OCI-LY1 (cell line): ENCODE data around the gene ZNF624.

Source experiments
- H2AFZ ChIP-seq: fragments of 200-600 bp; sonication (generic), shearing (Covaris generic); 2 replicates; pipeline ENCODE4 v1.6.0; 2014; ENCODE audit warnings: antibody characterized with exemption, mild to moderate bottlenecking, low read length
- H3F3A ChIP-seq: fragments of 200-600 bp; sonication (generic), shearing (Covaris generic); 2 replicates; pipeline ENCODE4 v1.6.0; 2014; ENCODE audit warnings: mild to moderate bottlenecking, antibody characterized with exemption, low read length, moderate library complexity; ENCODE audit not compliant: insufficient read depth
- H3K27ac ChIP-seq: fragments of 200-600 bp; sonication (generic); 2 replicates; pipeline ENCODE4 v1.5.1; 2014; ENCODE audit warnings: low read length, mixed run types, mild to moderate bottlenecking, low read depth; ENCODE audit not compliant: poor library complexity, severe bottlenecking
- H3K27me3 ChIP-seq: fragments of 200-600 bp; sonication (generic); 2 replicates; pipeline ENCODE4 v1.6.0; 2014; ENCODE audit warnings: antibody characterized with exemption, mild to moderate bottlenecking, low read length, moderate library complexity; ENCODE audit not compliant: insufficient read depth
- H3K36me3 ChIP-seq: fragments of 200-600 bp; sonication (generic); 2 replicates; pipeline ENCODE4 v1.6.1; 2014; ENCODE audit warnings: mild to moderate bottlenecking, antibody characterized with exemption, low read length, moderate library complexity, mixed read lengths; ENCODE audit not compliant: insufficient read depth
- H3K4me1 ChIP-seq: fragments of 200-600 bp; sonication (generic); 2 replicates; pipeline ENCODE4 v1.5.1; 2014; ENCODE audit warnings: mild to moderate bottlenecking, low read length, moderate library complexity; ENCODE audit not compliant: insufficient read depth, severe bottlenecking
- H3K4me2 ChIP-seq: fragments of 200-600 bp; sonication (generic), shearing (Covaris generic); 2 replicates; pipeline ENCODE4 v1.6.1; 2014; ENCODE audit warnings: low read length
- H3K4me3 ChIP-seq: fragments of 200-600 bp; sonication (generic); 2 replicates; pipeline ENCODE4 v1.5.1; 2014; ENCODE audit warnings: low read length, low read depth, mild to moderate bottlenecking, mixed read lengths; ENCODE audit not compliant: poor library complexity, severe bottlenecking
- H3K79me2 ChIP-seq: fragments of 200-600 bp; shearing (Covaris generic); 2 replicates; pipeline ENCODE4 v1.6.1; 2016; ENCODE audit warnings: mixed run types, low read length, mixed read lengths; ENCODE audit not compliant: insufficient read depth
- H3K9ac ChIP-seq: fragments of 200-600 bp; sonication (generic), shearing (Covaris generic); 2 replicates; pipeline ENCODE4 v1.6.1; 2014; ENCODE audit warnings: mild to moderate bottlenecking, low read length, mixed read lengths
- H3K9me2 ChIP-seq: fragments of 200-600 bp; sonication (generic), shearing (Covaris generic); 2 replicates; pipeline ENCODE4 v1.6.1; 2014; ENCODE audit warnings: low read depth, mild to moderate bottlenecking, low read length, mixed read lengths
- H3K9me3 ChIP-seq: fragments of 200-600 bp; shearing (Covaris generic); 2 replicates; pipeline ENCODE4 v1.6.1; 2014; ENCODE audit warnings: low read length, mixed read lengths
- H4K20me1 ChIP-seq: fragments of 200-600 bp; sonication (generic), shearing (Covaris generic); 2 replicates; pipeline ENCODE4 v1.6.0; 2016; ENCODE audit warnings: mild to moderate bottlenecking, low read length; ENCODE audit not compliant: insufficient read depth
- EZH2 ChIP-seq: fragments of 200-600 bp; sonication (generic), shearing (Covaris generic); IDR thresholded peaks from 2 replicates; pipeline ENCODE4 v1.8.0; 2017; ENCODE audit warnings: borderline replicate concordance, mixed run types, mild to moderate bottlenecking, antibody characterized with exemption, low read length, moderate library complexity, mixed read lengths
- TF ChIP-seq, protein P1 (sequence below): fragments of 200-600 bp; sonication (generic), shearing (Covaris generic); IDR thresholded peaks from 2 replicates; pipeline ENCODE4 v1.5.1; 2017; ENCODE audit warnings: mild to moderate bottlenecking, antibody characterized with exemption, low read length, moderate library complexity, mixed read lengths

ZNF624 gene

DNA sequence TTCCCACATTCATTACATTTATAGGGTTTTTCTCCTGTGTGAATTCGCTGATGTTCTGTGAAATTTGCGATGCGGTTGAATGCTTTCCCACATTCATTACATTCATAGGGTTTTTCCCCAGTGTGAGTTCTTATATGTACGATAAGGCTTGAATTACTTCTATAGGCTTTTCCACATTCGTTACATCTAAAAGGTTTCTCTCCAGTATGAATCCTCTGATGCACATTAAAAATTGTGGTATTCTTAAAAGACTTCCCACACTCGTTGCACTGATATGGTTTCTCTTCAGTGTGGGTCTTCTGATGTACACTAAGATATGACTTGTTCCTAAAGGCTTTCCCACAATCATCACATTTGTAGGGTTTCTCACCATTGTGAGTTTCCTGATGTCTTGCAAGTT is 30.4 kb downstream of the ZNF624 start:
- no peak overlapping the region for H3K4me2 ChIP-seq
- H3K27me3 ChIP-seq: no peaks in the 10 kb centered on the region
- no peak overlapping the region for H3K4me3 ChIP-seq
- H3K79me2 ChIP-seq: no peaks in the 10 kb centered on the region
- no peaks in the 10 kb centered on the region for H3K4me1 ChIP-seq
- H3K9ac ChIP-seq: no peak overlapping the region
- no peaks in the 10 kb centered on the region for H3K9me2 ChIP-seq
- H4K20me1 ChIP-seq: no peaks in the 10 kb centered on the region
- no peak overlapping the region for H3K27ac ChIP-seq
- H3K9me3 ChIP-seq: peaks cover 52% of the 10 kb centered on the region
- TF ChIP-seq EZH2: no peak
- TF ChIP-seq, protein P1, sequence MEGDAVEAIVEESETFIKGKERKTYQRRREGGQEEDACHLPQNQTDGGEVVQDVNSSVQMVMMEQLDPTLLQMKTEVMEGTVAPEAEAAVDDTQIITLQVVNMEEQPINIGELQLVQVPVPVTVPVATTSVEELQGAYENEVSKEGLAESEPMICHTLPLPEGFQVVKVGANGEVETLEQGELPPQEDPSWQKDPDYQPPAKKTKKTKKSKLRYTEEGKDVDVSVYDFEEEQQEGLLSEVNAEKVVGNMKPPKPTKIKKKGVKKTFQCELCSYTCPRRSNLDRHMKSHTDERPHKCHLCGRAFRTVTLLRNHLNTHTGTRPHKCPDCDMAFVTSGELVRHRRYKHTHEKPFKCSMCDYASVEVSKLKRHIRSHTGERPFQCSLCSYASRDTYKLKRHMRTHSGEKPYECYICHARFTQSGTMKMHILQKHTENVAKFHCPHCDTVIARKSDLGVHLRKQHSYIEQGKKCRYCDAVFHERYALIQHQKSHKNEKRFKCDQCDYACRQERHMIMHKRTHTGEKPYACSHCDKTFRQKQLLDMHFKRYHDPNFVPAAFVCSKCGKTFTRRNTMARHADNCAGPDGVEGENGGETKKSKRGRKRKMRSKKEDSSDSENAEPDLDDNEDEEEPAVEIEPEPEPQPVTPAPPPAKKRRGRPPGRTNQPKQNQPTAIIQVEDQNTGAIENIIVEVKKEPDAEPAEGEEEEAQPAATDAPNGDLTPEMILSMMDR: no peak
- H3F3A ChIP-seq: no peaks in the 10 kb centered on the region
- no peak overlapping the region for H2AFZ ChIP-seq
- H3K36me3 ChIP-seq: peaks cover 6% of the 10 kb centered on the region

DNA sequence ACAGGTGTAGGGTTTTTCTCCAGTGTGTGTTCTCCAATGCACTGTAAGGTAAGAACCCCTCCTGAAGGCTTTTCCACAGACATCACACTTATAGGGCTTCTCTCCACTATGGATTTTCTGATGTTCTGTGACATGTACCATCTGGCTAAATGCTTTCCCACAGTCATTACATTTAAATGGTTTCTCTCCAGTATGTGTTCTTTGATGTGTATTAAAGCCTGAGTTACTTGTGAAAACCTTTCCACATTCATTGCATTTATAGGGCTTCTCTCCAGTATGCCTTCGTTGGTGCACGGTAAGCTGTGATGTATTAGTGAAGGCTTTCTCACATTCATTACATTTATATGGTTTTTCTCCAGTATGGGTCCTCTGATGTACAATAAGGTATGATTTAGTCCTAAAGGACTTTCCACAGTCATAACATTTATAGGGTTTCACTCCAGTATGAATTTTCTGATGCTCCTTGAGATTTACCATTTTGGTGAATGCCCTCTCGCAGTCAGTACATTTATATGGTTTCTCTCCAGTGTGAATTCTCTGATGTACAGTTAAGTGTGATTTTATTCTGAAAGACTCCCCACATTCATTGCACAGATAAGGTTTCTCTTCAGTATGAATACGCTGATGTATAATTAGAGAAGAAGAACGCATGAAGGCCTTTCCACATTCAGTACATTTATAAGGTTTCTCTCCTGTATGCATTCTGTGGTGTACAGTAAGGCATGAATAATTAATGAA is 30.9 kb downstream of the ZNF624 start:
- Histone ChIP-seq H3K4me3 (no peak overlapping the region), H3K36me3 (peaks cover 6% of the 10 kb centered on the region), H3F3A (no peaks in the 10 kb centered on the region), H3K9me3 (peaks cover 58% of the 10 kb centered on the region), H2AFZ (no peak overlapping the region), H4K20me1 (no peaks in the 10 kb centered on the region), H3K27ac (no peak overlapping the region), H3K9ac (no peak overlapping the region), H3K79me2 (no peaks in the 10 kb centered on the region), H3K9me2 (no peaks in the 10 kb centered on the region), H3K4me1 (no peaks in the 10 kb centered on the region), H3K27me3 (no peaks in the 10 kb centered on the region), H3K4me2 (no peak overlapping the region)
- TF ChIP-seq EZH2: no peak
- TF ChIP-seq, protein P1: no peak

DNA sequence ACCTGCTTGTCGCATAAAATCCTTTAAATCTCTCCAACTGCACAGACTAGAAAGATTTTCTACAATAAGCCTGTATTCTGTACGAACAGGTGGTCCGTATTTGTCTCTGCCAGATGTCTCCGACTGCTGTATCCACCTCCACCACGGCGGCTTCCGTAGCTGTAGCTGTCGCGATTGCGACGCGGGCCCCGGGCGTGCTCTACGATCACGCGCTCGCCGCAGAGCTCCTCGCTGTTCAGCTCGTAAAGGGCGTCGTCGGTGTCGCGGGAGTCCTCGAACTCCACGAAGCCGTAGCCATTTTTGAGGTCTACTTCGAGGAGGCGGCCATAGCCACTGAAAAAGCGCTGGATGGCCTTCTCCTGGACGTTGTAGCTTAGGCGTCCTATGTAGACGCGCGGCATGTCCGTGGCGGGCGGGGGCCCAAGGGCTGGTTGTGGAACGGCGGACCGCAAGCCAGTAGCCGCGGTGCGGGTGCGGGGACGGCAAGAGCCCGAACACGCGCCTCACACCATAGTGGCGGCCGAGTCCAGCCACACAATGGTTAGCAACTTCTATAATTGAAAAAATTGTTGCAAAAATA is 36.1 kb downstream of the ZNF624 start:
- Histone ChIP-seq H3K4me3 (no peak overlapping the region), H3K9ac (no peak overlapping the region), H3K9me2 (no peaks in the 10 kb centered on the region), H3F3A (no peaks in the 10 kb centered on the region), H3K4me1 (no peaks in the 10 kb centered on the region), H3K9me3 (peaks cover 39% of the 10 kb centered on the region), H3K79me2 (no peaks in the 10 kb centered on the region), H3K27me3 (no peaks in the 10 kb centered on the region), H2AFZ (no peak overlapping the region), H3K27ac (no peak overlapping the region), H3K4me2 (no peak overlapping the region), H4K20me1 (no peaks in the 10 kb centered on the region), H3K36me3 (no peaks in the 10 kb centered on the region)
- TF ChIP-seq, protein P1: no peak
- TF ChIP-seq EZH2: no peak
